Measurements from ENCODE around the gene PCDHGC5. TPM values are rescaled to one million over a fixed set of nuclear protein-coding genes. Genes with fewer than 3 reads are reported as not detected.

PCDHGC5 gene
- total and polyA plus RNA-seq, 2 donors = 0.29 to 3.7 TPM

DNA sequence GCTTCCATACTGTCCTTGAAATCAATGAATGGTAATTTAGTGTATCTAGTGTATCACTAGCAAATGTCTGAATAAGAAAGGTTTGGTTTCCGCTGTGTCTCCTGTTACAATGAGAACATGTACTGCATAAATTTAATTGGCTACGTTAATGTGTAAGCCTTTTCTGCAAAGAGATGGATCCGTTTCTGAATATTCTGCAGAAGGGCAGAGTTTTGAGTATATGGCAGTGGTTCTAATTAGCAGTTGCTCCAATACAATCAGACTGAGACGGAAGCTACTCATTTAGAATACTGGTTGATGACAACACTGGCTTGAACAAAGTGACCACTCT lies 4.6 kb upstream of the PCDHGC5 start:
- H3K4me3 ChIP-seq (ENCODE audit: low read depth, low read length) = peak overlapping the region; percentile 28
- 18% methylated on average over 4 of the region's 4 CpGs for WGBS
- DNase-seq (ENCODE audit: extremely low spot score) = no peak
- H3K4me1 ChIP-seq (ENCODE audit: insufficient read depth) = peaks cover 2% of the 10 kb centered on the region
- H3K36me3 ChIP-seq (ENCODE audit: insufficient read depth) = no peaks in the 10 kb centered on the region
- no peak overlapping the region for H3K27ac ChIP-seq (ENCODE audit: low read depth)

DNA sequence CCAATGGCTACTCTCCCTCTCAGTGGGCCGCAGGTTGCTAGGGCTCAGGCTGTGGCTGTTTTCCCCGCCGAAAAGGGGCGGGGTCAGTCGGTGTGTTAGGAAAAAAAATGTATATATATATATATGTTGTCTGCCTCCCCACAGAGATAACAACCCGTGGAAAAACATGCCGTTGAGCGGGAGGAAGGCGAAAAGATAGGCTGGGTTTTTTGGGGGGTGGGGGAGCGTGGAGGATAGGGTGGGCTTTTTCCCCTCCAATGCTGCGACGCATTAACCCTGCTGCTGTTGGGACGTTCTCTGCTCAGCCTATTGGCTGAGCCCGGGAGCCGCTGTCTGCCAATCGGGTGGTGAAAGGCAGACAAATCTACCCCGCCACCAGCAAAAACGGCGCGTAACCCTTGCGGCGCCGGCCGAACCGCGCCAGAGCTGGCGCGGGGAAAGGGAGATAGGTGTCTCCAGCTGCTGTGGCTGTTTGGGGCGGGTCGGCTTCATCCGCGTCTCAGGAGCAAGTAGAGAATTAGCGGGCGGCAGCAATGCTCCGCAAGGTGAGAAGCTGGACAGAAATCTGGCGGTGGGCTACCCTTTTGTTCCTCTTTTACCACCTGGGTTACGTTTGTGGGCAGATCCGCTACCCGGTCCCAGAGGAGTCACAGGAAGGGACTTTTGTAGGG lies 4.1 kb upstream of the PCDHGC5 start, which contains the start of gene PCDHGC4:
PCDHGC4 (plus strand) TSS at position 390 of the 671 bp plus-strand sequence; CDS start at position 534, 144 bp downstream.
- Histone ChIP-seq H3K27ac (ENCODE audit: low read depth) (no peak within 1 kb of the TSS), H3K36me3 (ENCODE audit: insufficient read depth) (no peaks in the 10 kb centered on the region), H3K4me1 (ENCODE audit: insufficient read depth) (peaks cover 2% of the 10 kb centered on the region), H3K4me3 (ENCODE audit: low read depth, low read length) (peak within 1 kb of the TSS; percentile 28)
- WGBS = 8% methylated on average over 39 of the region's 39 CpGs
- DNase-seq (ENCODE audit: extremely low spot score) = no peak

DNA sequence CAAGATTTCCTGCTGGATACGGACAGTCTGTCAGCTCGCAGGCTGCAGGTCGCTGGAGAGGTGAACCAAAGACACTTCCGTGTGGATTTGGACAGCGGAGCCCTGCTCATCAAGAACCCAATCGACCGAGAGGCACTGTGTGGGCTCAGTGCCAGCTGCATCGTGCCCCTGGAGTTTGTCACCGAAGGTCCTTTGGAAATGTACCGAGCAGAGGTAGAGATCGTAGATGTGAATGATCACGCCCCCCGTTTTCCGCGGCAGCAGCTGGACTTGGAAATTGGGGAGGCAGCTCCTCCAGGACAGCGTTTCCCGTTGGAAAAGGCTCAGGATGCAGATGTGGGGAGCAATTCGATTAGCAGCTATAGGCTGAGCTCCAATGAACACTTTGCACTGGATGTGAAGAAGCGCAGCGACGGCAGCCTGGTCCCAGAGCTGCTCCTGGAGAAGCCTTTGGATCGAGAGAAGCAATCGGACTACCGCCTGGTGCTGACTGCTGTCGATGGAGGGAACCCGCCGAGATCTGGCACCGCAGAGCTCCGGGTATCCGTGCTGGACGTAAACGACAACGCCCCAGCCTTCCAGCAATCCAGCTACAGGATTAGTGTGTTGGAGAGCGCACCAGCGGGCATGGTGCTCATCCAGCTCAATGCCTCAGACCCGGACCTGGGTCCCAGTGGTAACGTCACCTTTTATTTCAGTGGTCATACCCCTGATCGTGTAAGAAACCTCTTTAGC lies 3.4 kb upstream of the PCDHGC5 start:
- DNase-seq (ENCODE audit: extremely low spot score) = no peak
- Histone ChIP-seq H3K27ac (ENCODE audit: low read depth) (no peak overlapping the region), H3K36me3 (ENCODE audit: insufficient read depth) (no peaks in the 10 kb centered on the region), H3K4me3 (ENCODE audit: low read depth, low read length) (peak overlapping the region; percentile 28), H3K4me1 (ENCODE audit: insufficient read depth) (peaks cover 2% of the 10 kb centered on the region)
- WGBS = 57% methylated on average over 38 of the region's 38 CpGs

GRCh38 chr5:141486091-141486490 lies 2.8 kb upstream of the PCDHGC5 start:
- no peak overlapping the region for H3K4me3 ChIP-seq (ENCODE audit: low read depth, low read length)
- DNase-seq (ENCODE audit: extremely low spot score) = no peak
- H3K4me1 ChIP-seq (ENCODE audit: insufficient read depth) = peaks cover 2% of the 10 kb centered on the region
- H3K27ac ChIP-seq (ENCODE audit: low read depth) = no peak overlapping the region
- H3K36me3 ChIP-seq (ENCODE audit: insufficient read depth) = no peaks in the 10 kb centered on the region
- 88% methylated on average over 9 of the region's 9 CpGs for WGBS

GRCh38 chr5:141487131-141487530 lies 1.8 kb upstream of the PCDHGC5 start:
- 84% methylated on average over 7 of the region's 7 CpGs for WGBS
- DNase-seq (ENCODE audit: extremely low spot score) = no peak
- peaks cover 2% of the 10 kb centered on the region for H3K4me1 ChIP-seq (ENCODE audit: insufficient read depth)

DNA sequence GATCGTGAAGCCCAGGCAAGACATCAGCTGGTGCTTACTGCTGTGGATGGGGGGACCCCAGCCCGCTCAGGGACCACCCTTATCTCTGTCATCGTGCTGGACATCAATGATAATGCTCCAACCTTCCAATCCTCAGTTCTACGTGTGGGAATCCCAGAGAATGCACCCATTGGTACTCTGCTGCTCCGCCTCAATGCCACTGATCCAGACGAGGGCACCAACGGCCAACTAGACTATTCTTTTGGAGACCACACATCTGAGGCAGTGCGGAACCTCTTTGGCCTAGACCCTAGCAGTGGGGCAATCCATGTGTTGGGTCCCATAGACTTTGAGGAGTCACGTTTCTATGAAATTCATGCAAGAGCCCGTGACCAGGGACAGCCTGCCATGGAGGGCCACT lies 960 bp downstream of the PCDHGC5 start:
- H3K27ac ChIP-seq (ENCODE audit: low read depth) = no peak overlapping the region
- DNase-seq (ENCODE audit: extremely low spot score) = no peak
- no peak overlapping the region for H3K4me3 ChIP-seq (ENCODE audit: low read depth, low read length)
- H3K4me1 ChIP-seq (ENCODE audit: insufficient read depth) = no peaks in the 10 kb centered on the region
- whole genome bisulfite sequencing = 89% methylated on average over 10 of the region's 10 CpGs
- no peaks in the 10 kb centered on the region for H3K36me3 ChIP-seq (ENCODE audit: insufficient read depth)

More at GRCh38 chr5:141487131-141487530, 1.8 kb upstream of the PCDHGC5 start:
- Histone ChIP-seq H3K36me3 (ENCODE audit: insufficient read depth) (no peaks in the 10 kb centered on the region), H3K27ac (ENCODE audit: low read depth) (no peak overlapping the region), H3K4me3 (ENCODE audit: low read depth, low read length) (no peak overlapping the region)

GRCh38 chr5:141490271-141490670 lies 1.4 kb downstream of the PCDHGC5 start:
- H3K27ac ChIP-seq (ENCODE audit: low read depth) = no peak overlapping the region
- H3K4me1 ChIP-seq (ENCODE audit: insufficient read depth) = no peaks in the 10 kb centered on the region
- H3K4me3 ChIP-seq (ENCODE audit: low read depth, low read length) = no peak overlapping the region
- no peaks in the 10 kb centered on the region for H3K36me3 ChIP-seq (ENCODE audit: insufficient read depth)
- no peak for DNase-seq (ENCODE audit: extremely low spot score)
- 95% methylated on average over 10 of the region's 10 CpGs for WGBS

- WGBS = 88% methylated on average over 13 of the region's 13 CpGs
- Histone ChIP-seq H3K4me1 (ENCODE audit: insufficient read depth) (no peaks in the 10 kb centered on the region), H3K36me3 (ENCODE audit: insufficient read depth) (no peaks in the 10 kb centered on the region), H3K4me3 (ENCODE audit: low read depth, low read length) (no peak overlapping the region), H3K27ac (ENCODE audit: low read depth) (no peak overlapping the region)
- no peak for DNase-seq (ENCODE audit: extremely low spot score)
Observed at GRCh38 chr5:141490771-141491170, 1.9 kb downstream of the PCDHGC5 start.

GRCh38 chr5:141491323-141492167 lies 2.7 kb downstream of the PCDHGC5 start:
- Histone ChIP-seq H3K4me1 (ENCODE audit: insufficient read depth) (no peaks in the 10 kb centered on the region), H3K4me3 (ENCODE audit: low read depth, low read length) (no peak overlapping the region), H3K27ac (ENCODE audit: low read depth) (no peak overlapping the region), H3K36me3 (ENCODE audit: insufficient read depth) (no peaks in the 10 kb centered on the region)
- DNase-seq (ENCODE audit: extremely low spot score) = no peak
- 63% methylated on average over 66 of the region's 66 CpGs for WGBS

- WGBS = 67% methylated on average over 68 of the region's 68 CpGs
- Histone ChIP-seq H3K4me3 (ENCODE audit: low read depth, low read length) (no peak overlapping the region), H3K27ac (ENCODE audit: low read depth) (no peak overlapping the region), H3K36me3 (ENCODE audit: insufficient read depth) (no peaks in the 10 kb centered on the region), H3K4me1 (ENCODE audit: insufficient read depth) (no peaks in the 10 kb centered on the region)
- DNase-seq (ENCODE audit: extremely low spot score) = no peak
Observed at GRCh38 chr5:141492168-141492885, 3.4 kb downstream of the PCDHGC5 start.

GRCh38 chr5:141493500-141494422 lies 4.9 kb downstream of the PCDHGC5 start:
- DNase-seq (ENCODE audit: extremely low spot score) = no peak
- Histone ChIP-seq H3K4me3 (ENCODE audit: low read depth, low read length) (no peak overlapping the region), H3K36me3 (ENCODE audit: insufficient read depth) (no peaks in the 10 kb centered on the region), H3K27ac (ENCODE audit: low read depth) (no peak overlapping the region), H3K4me1 (ENCODE audit: insufficient read depth) (no peaks in the 10 kb centered on the region)
- WGBS = 70% methylated on average over 10 of the region's 10 CpGs

DNA sequence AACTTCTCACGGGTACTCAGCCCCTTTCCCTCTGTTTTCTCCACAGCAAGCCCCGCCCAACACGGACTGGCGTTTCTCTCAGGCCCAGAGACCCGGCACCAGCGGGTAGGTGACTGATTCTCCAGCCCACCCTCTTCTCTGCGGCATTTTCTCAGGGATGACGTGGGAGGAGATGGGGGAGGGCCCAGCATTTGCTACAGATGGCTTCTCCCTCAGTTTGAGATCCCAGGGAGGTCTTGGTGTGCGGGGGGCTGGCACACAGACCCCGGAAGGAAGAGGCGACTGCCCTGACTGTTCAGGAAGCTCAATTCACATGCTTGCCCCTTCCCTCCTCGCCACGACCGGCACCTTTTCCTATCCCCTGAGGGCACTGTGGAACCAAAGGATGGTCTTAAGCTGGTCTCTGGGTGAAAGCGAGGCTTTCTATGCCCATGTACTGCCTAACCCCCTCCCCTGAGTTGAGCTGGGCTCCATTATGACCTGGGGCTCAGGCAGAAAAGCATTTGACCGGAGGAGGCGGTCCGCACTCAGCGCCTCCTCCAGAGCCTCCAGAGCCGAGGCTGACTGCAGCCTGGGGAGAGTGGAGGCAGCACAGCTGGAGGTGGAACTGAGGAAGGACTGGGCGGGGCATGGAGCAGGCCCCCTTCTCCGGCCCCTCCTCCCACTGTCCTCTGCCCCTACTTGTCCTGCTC lies 6.0 kb downstream of the PCDHGC5 start:
- H3K4me1 ChIP-seq (ENCODE audit: insufficient read depth) = no peaks in the 10 kb centered on the region
- no peak for DNase-seq (ENCODE audit: extremely low spot score)
- WGBS = 65% methylated on average over 22 of the region's 22 CpGs
- no peak overlapping the region for H3K4me3 ChIP-seq (ENCODE audit: low read depth, low read length)
- H3K27ac ChIP-seq (ENCODE audit: low read depth) = no peak overlapping the region
- H3K36me3 ChIP-seq (ENCODE audit: insufficient read depth) = no peaks in the 10 kb centered on the region

All from urinary bladder (tissue), 4 donors.